ENCODE data around the gene CFAP61.
"Not testable (repeated sequence)": the region's sequence is repeated elsewhere in the genome, so short reads cannot be mapped to it uniquely, and the experiment has no call there.

CFAP61 gene

DNA sequence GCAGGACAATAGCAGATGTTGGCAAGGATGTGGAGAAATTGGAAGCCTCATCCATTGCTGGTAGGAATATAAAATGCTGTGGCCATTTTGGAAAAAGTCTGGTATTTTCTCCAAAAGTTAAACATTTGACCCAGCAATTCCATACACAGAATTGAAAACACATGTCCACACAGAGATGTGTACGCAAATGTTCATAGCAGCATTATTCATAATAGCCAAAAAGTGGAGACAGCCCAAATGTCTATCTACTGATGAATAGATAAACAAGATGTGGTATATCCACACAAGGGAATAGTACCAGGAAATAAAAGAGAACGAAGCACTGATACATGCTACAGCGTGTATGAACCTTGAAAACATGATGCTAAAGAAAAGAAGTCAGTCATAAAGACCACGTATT lies 40.5 kb downstream of the CFAP61 start:
- no peak for DNase-seq

DNA sequence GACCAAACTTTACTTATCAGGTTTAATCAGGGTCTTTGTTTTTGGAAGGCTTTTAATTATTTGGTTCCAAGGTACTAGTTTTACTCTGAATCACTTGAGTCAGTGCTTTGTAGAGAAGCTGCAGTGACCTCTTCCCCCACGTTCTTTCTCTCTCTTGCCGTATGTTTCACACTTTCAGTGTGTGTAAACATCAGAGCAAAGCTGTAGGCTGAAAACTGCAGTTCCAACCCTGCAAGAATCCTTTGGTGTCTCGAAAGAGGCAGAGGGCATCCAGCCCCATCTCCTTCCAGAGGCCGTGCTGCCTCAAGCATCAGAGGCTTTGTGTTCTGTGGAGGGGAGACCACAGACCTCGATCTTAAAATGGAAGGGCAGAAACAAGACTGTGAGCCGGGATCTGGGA lies 42.1 kb downstream of the CFAP61 start:
- DNase-seq: no peak

DNA sequence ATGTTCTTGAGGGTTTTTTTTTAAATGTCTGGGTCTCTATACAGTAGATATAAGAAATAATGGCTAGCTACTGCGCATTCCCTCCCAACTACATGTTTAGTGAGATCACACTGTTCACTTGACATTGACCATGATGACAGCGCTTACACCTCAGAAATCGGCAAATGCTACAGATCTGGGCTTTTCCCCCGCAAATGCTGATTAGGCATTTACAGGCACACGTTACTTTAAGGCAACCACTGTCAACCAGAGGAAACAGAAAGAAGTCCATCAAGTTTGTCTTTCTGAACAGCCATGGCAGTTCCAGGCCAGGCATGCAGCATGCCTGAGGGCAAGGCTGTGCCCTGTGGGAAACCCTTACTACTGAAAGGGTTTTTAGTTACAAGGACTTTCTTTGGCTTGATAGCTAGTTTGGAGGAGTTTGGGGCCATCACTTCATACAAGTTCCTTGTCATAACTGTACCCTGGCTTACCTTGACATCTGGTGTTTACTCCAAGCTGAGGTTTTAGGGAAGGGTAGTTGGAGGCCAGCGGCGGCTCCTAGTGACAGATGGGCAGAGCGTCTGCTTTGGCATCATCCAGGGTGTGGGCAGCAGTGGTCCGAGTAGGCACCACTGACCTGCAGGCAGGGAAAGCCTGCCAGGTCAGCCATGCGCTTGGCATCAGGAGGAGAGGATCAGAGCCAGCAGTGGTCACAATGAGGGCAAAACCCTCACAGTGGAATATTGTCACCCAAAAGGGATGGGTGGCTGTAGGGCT lies 43.0 kb downstream of the CFAP61 start:
- no peak for DNase-seq

DNA sequence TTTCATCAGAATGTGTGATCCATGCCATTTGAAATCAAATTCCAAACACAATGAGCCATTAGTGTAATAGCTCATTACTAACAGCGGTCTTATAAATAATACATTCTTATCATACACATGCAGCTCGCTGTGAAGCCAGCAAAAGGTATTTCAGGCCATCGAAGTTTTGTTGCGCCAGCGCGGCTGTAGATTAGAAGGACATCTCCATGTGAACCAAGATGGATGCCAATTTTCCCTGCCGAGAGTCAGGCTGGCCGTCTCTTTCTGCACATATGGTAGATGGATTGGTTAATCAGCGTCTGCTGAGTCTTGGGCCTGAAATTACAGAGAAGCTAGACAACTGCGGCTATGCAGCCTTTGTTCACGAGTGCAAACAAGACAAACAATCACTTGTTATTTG lies 44.1 kb downstream of the CFAP61 start:
- no peak for DNase-seq

DNA sequence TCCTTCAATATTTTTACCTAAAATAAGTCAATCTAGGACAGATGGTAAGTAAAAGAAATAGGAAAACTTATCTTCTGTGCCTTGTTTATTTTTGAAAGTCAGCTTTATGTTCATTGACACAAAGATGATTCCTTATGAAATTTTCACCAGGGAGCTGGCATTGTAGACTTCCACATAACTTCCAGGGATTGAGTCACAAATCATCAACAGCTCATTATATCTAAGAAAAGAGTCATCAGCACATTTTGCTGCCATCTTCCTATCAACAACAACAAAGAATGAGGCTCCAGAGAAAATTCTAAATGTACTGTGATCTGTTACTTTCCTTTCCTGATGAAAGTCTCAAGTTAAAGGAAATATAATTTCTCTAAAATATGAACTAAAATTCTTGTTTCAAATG lies 48.5 kb downstream of the CFAP61 start:
- no peak for DNase-seq

DNA sequence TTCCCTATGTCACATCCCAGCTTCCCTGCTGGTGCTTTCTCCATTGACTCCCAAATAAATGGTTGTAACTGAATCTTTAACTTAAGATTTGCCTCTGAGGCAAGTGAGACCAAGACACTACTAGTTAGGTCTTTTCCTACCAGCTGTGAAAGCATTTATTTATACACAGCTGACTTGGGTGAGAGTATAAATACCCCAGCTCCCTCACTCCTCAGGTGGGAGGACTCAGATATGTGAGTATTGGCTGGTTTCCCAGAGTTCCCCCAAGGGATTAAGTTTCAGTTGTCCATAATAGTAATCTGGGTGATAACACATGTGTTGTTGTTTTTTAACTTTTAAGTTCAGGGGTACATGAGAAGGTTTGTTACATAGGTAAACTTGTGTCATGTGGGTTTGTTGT lies 49.8 kb downstream of the CFAP61 start:
- no peak for DNase-seq

DNA sequence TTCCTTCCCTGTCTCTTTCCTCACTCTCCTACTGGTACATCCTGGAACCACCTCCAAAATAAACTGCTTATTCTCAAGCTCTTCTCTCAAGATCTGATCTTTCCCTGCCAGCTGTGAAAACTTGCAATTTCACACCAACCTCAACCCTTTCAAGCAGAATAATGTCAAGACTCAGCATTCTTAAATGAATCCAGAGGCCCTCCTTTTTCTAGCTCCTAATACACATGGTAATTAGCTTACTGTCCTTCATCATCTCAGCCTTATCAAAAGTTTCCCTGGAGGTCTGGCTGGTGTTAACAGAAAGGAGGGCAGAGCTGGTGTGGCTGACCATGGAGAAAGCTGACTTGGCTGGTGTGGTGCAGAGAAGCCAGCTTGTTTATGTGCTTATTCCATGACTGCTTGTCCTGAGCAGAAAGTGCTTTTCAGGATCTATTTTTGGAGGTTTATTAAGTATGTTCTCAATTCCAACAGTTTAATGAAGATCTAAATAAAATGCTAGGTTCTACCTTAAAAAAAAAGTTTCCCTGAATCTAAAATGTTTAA lies 50.5 kb downstream of the CFAP61 start:
- no peak for DNase-seq

DNA sequence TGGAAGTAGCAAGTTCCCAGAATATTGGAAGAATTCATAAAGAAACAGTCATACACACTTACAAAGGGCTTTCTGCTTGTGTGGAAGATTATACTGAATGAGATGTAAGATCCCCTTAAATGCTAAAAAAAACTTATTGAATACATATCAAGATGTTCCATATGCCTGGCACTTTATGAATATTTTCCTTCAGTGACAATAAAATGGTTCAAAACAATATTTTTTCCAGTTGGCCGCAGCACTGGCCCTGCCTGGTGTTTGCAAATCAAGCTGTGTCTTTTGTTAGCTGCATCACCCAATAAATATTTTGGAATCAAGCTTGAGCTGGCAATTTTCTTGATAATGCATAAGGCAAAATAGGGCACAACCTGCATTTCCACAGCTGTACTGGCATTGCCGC lies 51.2 kb downstream of the CFAP61 start:
- DNase-seq: no peak

DNA sequence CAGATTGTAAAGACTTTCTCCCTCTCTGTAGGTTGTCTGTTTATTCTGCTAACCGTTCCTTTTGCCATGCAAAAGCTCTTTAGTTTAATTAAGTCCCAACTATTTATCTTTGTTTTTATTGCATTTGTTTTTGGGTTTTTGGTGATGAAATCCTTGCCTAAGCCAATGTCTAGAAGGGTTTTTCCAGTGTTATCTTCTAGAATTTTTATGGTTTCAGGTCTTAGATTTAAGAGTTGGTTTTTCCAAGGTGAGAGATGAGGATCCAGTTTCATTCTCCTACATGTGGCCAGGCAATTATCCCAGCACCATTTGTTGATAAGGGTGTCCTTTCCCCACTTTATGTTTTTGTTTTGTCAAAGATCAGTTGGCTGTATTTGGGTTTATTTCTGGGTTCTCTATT lies 70.9 kb downstream of the CFAP61 start:
- not testable (repeated sequence) for DNase-seq

DNA sequence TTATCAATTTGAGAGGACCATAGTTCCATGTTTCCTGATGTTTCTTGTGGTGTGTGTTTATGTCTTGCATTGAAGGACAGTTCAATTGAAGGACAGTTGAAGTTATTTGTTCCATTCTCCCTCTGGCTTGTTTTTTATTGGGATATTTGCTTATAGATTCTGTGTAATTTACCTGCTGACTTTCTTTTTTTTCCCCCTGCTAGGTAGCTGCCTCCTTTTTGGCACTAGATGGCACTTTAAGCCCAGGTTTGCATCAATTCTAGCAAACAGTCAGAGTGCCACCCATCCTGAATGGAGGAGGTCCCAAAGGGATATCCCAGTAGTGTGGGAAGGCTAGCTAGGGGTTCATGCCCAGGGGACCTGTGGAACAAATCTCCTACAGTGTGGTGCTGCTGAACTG lies 78.1 kb downstream of the CFAP61 start:
- peak; percentile 1 for DNase-seq

DNA sequence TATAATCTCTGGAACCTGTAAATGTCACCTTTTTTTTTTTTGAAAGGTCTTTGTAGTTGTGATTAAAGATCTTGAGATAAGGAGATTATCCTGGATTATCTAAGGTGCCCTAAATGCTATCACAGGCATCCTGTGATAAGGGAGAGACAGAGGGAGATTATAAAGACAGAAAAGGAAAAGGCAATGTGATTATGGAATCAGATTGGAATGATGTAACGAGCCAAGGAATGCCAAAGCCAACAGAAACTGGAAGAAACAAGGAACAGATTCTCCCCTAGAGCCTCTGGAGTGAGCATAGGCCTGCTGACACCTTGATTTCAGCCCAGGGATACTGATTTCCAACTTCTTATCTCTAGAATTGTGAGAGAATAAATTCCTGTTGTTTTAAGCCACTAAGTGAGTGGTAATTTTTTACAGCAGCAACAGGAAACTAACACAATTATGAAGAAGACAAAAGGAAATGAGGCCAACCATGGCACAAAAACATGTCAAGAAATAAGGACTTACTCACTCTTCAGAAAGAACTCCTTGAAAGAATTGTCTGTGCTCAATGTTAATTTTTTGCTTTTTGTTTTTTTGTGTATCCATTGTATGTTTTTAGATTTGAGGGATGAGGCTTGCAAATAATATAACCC lies 82.7 kb downstream of the CFAP61 start:
- DNase-seq: no peak

DNA sequence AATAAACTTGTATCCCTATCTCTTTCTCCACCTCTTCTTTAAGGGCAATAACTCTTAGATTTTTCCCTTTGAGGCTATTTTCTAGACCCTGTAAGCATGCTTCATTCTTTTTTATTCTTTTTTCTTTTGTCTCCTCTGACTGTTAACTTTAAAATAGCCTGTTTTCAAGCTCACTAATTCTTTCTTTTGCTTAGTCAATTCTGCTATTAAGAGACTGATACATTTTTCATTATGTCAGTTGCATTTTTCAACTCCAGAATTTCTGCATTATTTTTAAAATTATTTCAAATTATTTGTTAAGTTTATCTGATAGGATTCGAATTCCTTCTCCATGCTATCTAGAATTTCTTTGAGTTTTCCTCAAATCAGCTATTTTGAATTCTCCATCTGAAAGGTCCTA lies 84.0 kb downstream of the CFAP61 start:
- no peak for DNase-seq

DNA sequence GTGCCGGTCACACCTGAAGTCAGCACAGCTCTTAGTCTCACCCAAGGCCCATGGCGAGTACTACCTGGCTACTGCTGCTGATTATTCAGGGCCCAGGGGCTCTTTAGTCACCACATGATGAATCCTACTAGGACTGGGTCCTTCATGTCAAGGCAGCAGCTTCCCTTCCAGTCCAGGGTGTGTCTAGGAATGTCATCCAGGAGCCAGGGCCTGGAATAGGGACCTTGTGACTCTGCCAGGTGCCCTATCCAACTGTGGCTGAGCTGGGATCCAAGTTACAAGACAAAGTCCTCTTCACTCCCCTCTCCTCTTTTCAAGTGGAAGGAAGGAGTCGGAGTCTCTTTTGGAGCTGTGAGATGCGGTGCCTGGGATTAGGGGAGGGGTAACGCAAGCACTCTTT lies 85.5 kb downstream of the CFAP61 start:
- DNase-seq: no peak

DNA sequence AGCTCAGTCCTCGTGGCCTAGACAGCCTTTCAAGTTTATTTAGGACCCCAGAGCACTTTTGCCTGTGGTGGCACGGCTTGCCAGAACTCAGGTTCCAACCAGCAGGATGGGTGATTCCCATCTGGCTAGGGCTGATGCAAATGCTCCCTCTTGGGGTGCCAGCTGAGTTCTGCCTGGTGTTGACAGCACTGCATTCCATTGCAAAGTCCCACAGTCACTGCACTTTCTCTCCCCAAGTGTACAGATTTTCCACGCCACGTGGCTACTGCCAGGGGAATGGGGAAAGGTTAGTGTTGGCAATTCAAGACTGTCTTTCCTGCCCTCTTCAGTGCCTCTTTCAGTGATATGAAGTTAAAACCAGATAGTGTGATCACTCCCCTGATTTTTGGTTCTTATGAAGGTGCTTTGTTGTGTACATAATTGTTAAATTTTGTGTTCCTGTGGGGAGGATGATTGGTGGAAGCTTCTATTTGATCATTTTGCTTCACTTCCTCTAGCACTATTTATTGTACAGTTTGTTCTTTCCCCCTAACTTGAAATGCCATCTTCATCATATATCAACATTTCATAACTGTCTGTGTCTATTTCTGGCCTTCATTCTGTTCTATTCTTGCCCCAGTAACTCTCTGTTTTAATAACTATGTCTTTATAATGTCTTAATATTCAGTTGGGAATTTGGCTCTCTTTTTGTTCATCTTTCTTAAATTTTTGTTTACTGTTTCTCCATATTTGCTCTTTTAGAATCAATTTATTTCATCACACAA lies 86.2 kb downstream of the CFAP61 start:
- DNase-seq: no peak

DNA sequence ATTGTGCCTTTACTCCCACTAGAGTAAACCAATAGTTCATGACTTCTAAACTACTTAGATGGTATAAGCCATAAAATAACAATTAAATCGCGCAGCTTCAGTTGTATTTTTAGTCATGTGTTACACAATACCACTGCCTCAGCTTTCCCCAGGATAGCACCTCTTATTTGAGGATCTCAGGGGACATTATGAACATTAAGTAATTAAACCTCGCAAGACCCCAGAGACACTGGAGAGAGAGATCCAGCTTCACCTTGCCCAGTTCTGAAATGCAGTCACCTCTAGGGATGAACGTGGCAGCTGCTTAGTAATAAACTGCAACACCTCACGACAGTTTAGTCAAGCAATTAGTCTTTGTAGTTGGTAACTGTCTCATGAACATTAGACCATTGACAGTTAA lies 87.1 kb downstream of the CFAP61 start:
- DNase-seq: no peak

DNA sequence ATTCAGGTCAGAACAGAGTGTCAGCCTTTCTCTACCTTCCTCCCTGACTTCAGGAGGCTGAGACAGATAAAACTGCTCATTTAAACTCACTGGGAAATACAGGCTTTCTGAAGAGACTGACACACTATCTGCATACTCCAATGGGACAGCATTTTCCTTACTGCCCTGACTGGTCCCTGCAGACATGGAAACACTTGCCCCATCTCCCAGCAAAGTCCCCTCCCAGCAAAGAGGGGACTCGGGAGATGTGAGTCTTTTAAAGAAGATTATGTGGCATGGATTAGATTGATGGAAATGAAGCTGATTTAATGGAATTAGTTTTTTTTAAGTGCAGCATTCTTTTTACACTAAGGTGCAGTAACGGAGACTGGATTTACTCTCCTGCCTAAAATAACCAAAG lies 90.8 kb downstream of the CFAP61 start:
- DNase-seq: no peak

DNA sequence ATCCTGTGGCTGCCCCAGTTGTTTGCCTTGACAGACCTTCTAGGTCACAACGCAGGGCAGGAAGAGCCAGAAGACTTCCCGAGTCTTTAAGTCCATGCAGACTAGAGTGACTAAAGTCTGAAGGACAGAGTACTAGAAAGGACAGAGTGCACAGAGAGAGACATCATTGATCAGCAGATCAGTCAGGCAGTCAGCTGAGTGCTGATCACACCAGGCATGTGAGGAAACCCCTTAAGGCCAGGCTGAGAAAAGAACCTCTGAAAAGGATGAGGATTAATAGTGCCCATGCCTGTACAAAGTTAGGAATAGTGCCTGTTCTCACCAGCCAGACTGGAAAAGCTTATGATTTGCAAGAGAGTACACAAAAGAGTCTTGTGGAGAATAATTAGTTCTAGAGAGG lies 91.3 kb downstream of the CFAP61 start:
- DNase-seq: no peak

DNA sequence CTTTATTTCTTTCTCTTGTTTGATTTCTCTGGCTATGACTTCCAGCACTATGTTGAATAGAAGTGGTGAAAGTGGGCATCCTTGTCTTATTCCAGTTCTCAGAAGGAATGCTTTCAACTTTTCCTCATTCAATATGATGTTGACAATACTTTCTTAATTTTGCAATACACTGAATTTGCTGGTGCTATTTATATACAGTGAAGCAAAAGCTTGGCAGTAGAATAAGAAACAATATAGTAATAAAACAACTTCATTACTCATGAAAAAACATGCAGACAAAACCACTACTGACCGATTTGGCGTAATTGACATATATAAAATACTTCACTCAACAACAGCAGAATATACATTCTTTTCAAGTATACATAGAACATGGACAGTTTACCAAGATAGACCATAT lies 96.4 kb downstream of the CFAP61 start:
- no peak for DNase-seq

DNA sequence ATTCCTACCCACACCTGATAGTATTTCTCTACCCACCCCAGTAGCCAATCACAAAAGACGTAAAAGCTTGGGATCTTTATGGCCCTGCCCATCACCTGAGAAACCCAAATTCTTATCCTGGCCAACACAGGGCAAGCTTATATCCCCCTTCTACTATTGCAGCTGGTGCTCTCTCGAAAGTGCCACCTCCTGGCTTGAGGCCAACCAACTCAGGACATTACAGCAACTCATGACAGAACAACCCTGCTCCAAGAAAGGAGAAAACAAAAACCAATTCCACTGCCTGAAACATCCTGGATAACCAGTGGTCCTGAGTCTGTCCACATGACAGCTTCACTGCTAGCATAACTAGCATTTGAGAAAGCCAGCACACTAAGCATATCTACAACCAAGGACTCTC lies 97.9 kb downstream of the CFAP61 start:
- DNase-seq: no peak

DNA sequence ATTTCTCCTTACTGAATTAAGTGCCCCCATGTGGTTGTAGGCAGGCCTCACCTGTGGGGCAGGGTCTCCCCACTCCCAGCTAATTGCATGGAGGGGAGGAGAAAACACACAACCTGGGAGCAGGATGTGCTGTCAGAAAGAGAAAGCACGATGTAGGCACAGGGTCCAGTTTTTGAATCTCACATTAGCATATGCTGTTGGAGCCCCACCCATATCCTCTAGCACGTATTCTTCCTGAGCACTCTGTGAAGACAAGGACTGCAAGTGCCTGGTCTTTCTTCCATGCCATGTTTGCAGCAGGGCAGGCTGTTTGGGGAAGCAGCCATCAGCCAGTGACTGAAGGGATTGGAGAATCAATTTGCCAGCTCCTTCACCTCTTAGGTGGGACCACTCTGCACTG lies 108.2 kb downstream of the CFAP61 start:
- no peak for DNase-seq

DNA sequence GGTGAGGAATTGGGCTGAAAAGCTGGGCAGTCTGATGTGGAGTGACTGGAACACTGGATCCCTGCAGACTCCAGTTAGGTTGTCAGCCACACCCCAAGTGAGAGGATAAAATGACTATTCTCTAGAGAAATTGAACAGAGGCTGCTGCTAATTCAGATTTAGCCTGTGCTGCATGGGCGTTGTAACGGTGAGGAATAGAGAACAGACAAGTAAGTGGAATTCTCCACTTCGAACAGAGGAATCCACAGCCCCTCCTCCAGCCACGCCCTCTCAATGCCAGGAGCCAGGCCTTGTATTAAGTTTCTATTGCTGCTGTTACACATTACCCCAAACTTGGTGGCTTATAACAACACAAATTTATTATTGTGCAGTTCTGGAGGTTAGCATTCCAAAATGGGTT lies 109.3 kb downstream of the CFAP61 start:
- no peak for DNase-seq

DNA sequence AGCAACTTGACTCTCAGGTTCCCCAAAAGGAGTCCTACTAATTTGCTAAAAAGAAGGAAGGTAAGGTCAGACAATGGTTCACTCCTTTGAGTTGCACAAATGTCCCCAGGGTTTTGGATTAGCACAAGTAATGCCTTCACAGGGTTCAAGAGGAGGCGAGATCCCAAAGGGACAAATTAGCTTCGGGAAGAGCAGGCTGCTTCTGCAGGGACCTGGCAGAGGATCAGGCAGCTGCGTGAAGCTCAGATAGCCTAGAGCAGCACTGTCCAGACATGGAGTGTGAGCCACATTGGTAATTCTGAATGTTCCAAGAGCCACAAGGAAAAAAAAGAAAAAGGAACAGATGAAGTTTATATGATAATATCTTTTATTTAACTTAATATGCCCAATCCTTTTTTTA lies 115.4 kb downstream of the CFAP61 start:
- no peak for DNase-seq

DNA sequence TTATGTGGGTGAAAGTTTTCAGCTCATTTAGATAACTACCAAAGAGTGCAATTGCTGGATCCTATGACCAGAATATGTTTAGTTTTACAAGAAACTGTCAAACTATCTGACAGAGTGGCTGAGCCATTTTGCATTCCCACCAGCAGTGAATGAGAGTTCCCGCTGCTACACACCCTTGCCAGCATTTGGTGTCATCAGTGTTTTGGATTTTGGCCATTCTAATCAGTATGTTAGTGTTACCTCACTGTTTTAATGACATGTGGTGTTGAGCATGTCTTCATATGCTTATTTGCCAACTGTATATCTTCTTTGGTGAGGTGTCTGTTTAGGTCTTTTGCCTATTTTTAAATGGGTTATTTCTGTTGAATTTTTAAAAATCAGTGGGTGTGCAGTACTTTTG lies 120.9 kb downstream of the CFAP61 start:
- no peak for DNase-seq

Data from activated CD4-positive, alpha-beta T cell treated with anti-CD3 and anti-CD28 coated beads, Interleukin-2, Interleukin-6, amounts not matched to agents 100 ng/mL and 50 ng/mL, durations not matched to agents 16 hours and 8 hours (primary cell).